Activated naive CD4-positive, alpha-beta T cell treated with anti-CD3 and anti-CD28 coated beads, Interleukin-2, amount 10 ng/mL, durations not matched to agents 5 hours and 36 hours (primary cell): ENCODE measurements around the gene NRBF2. TPM values are rescaled to one million over a fixed set of nuclear protein-coding genes. Genes with fewer than 3 reads are reported as not detected.

Experiments used
- total RNA-seq, 2 experiments: library from RNA; stranded (reverse); gene quantifications; one replicate each; pipeline ENCODE4 v1.2.3, GENCODE V29; 2021

The NRBF2 gene
- total RNA-seq = 10 to 100 TPM; 21.0 to 22.2 TPM

DNA sequence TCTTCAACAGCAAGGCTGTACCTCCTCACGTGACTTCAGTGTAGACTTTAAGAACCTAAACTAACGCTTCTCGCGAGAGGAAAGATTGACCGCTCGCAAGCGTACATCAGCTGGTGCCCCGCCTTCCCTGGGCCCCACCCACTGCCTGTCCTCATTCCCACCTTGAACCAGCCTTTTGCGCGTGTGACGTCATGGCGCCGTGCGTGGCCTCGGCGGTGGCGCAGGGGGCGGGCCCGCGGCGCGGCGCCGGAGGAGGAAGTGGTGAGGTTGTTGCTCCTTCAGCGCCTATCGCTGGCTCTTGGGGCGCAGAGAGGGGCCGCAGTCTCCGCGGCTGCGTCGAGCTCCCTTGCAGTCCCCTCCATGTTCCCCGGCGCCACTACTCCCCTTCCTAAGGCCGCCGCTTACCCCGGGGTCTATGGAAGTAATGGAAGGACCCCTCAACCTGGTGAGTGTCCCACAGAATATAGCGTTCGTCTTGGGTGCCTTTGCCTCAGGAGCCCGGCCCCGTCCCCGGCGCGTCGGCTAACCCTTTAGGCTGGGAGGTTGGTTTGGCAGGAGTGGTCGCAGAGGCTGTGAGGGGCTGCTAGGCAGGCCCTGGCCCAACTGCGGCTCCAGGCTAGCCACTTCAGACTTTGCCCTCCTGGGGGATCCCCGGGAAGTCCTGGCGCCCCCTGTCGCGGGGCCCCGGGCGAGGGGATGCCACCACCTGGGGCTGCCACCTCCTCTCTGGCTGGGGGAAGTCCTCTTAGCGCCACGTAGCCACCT, at the start of gene NRBF2:
Gene NRBF2, plus strand, starts transcription at position 273 of the 765 bp plus-strand sequence. Its CDS starts 143 bp downstream, at position 416.

